SK-N-MC (cell line): Measurements from ENCODE around the gene LOXL1.

Experiments
- EZH2 ChIP-seq: fragments of 200-600 bp; sonication (generic); IDR thresholded peaks from one replicate; pipeline ENCODE4 v1.6.1; 2017; ENCODE audit warnings: antibody characterized with exemption
- POLR2AphosphoS5 ChIP-seq: IDR thresholded peaks from 2 replicates; pipeline ENCODE4 v1.6.1; 2012; ENCODE audit warnings: mild to moderate bottlenecking, low read depth, low read length, borderline replicate concordance

GRCh38 chr15:73899197-73900094 is 26.8 kb upstream of the LOXL1 start:
- TF ChIP-seq POLR2AphosphoS5 (no peak), EZH2 (no peak)
